GM18502 (cell line): ENCODE measurements around the gene PTAFR.

Experiments
- ATAC-seq: cut with Tn5 transposase; IDR thresholded peaks from one replicate; pipeline ENCODE4 v1.9.1; 2021; ENCODE audit warnings: mild to moderate bottlenecking; ENCODE audit not compliant: unreplicated experiment, poor library complexity

The PTAFR gene

DNA sequence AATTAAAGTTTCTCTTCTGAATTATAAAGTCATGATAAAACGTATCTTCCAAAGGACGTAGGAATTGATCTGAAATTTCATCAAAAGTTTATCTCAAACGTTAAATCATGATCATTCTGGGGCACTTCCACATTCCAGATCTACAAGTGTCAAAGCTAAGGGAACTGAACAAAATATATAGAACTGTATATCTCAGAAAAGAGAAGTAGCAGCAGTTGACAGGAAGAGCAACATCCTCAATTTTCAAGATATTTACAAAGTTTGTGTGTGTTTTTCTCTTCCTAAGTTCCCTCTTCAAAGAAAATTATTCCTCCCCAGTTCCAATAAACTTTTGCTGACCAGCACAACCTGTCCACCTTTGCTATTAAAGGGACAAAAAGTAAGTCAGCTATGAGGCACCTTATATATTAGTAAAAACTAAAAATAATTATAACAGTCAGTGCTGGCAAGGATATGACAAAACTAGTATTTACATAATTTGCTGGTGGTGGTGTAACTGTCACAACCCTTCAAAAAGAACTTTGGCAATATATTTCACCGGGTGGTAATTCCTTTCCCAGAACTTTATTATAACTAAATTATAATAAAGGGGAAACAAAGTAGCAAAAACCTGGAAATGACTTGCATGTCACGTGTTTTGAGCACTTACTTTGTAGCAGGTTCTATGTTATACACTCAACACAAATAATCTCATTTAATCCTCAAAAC lies 49.6 kb downstream of the PTAFR start:
- no peak for ATAC-seq

DNA sequence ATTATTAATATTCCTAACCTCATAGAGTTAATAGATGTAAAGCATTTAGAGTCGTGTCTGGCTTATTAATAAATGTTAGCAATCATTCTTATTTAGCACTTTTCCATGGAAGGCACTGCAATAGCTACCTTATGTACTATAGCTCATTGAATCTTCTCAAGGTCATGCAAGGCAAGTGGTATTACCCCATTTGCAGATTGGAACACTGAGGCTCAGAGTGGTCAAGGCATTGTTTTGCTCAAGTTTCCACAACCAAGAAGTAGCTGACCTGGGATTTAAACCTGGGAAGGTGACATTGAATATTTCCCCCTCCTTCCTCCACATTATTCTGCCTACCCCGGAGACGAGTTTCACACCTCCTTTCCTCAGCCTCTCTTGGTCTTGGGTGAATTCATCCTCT lies 50.3 kb downstream of the PTAFR start:
- ATAC-seq: no peak

DNA sequence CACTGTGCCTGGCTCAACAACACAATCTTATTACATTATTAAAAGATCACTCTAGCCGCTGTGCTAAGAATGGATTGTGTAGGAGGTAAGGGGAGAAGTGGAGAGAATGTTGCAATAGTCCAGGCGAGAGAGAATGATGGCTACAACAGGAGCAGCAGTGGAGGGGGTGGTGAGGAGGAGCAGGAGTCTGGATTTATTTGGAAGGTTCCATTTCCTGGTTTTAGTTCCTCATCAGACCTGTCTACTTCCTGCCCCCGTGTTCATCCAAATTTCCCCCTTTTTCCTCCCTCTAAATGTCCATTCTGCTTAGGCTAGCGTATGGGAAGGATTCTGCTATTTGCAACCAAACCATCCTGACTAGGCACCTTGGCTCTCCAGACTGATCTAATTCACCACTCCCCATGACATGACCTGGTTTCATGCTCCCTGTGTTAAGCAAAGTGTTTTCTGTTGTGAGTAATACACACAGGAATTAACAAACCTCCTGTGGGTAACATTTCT lies 53.0 kb downstream of the PTAFR start:
- ATAC-seq: no peak

DNA sequence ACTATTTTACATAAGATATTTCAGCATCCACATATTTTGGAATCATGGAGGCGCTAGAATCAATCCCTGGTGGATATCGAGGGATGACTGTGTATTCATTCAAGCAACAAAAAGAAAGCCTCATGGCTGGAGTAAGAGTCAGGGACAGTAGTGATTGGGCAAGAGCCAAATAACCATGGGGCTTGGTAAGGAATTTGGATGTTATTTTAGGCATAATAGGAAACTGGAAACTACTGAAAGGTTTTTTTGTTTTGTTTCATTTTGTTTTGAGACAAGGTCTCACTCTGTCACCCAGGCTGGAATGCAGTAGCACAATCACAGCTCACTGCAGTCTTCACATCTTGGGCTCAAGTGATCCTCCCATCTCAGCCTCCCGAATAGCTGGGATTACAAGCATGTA lies 54.3 kb downstream of the PTAFR start:
- ATAC-seq: no peak

DNA sequence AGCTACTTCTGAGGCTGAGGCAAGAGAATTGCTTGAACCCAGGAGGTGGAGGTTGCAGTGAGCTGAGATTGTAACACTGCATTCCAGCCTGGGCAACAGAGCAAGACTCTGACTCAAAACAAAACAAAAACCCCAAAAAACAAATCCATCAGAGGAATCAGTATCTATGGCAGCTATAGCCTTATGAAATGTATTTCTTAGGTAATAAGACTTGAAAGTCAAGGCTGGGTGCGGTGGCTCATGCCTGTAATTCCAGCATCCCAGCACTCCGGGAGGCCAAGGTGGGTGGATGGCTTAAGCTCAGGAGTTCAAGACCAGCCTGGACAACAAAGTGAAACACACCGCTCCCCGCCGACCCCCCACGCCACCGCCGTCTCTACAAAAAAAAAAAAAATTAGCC lies 56.9 kb downstream of the PTAFR start:
- ATAC-seq: no peak

DNA sequence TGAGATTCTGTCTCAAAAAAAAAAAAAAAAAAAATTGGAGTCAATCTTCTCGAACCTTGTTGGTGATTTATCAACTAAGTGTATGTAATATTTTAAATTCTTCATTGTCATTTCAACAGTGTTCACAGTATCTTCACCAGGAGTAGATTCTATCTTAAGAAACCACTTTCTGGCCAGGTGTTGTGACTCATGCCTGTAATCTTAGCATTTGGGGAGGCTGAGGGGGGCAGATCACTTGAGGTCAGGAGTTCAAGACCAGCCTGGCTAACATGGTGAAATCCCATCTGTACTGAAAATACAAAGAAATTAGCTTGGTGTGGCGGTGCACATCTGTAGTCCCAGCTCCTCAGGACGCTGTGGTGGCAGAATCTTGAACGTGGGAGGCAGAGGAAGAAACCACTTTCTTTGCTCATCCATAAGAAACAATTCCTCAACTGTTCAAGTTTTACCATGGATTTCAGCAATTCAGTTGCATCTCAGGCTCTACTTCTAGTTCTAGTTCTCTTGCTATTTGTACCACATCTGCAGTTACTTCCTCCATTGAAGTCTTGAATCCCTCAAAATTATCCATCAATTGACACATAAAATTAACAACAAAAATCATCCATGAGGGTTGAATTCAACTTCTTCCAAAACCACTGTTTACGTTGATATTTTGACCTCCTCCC lies 57.7 kb downstream of the PTAFR start:
- no peak for ATAC-seq

DNA sequence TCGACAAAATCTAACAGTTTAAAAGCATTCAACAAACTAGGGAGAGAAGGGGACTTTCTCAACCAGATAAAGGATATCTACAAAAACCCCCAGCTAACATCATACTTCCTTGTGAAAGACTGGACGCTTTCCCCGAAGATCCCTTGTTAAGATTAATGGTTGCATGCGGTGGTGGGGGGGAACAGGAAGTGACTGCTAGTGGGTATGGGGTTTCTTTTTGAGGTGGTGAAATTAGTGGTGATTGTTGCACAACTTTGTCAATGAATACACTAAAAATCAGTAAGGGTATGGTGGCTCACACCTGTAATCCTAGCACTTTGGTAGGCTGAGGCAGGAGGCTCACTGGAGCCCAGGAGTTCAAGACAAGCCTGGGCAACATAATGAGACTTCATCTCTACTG lies 61.2 kb downstream of the PTAFR start:
- ATAC-seq: no peak

DNA sequence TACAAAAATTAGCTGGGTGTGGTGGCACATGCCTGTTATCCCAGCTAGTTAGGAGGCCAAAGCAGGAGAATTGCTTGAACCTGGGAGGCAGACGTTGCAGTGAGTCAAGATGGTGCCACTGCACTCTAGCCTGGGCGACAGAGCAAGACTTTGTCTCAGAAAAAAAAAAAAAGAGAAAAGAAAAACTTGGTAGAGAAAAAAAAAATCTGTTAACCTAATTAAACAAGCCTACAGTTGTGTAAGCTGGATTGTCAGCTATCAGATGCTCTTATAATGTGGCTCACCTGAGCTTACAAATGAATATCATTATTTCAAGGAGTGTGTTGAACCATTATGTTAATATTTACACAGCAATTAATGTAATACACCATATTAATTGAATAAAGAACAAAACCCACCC lies 61.6 kb downstream of the PTAFR start:
- ATAC-seq: no peak

DNA sequence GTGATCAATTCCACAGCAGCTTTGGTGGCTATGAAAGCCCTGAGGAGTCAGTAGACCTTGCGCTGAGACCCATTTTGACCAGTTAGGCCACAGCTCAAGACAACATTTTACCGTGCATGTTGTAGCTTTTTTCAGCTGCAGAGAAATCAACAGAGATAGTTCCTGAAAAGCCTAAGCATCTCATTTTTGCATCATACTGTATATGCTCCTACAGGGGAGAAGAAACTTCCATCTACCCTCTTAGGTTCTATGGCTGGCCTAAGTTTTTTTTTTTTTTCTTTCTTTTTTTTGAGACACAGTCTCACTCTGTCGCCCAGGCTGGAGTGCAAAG lies 63.3 kb downstream of the PTAFR start:
- no peak for ATAC-seq

DNA sequence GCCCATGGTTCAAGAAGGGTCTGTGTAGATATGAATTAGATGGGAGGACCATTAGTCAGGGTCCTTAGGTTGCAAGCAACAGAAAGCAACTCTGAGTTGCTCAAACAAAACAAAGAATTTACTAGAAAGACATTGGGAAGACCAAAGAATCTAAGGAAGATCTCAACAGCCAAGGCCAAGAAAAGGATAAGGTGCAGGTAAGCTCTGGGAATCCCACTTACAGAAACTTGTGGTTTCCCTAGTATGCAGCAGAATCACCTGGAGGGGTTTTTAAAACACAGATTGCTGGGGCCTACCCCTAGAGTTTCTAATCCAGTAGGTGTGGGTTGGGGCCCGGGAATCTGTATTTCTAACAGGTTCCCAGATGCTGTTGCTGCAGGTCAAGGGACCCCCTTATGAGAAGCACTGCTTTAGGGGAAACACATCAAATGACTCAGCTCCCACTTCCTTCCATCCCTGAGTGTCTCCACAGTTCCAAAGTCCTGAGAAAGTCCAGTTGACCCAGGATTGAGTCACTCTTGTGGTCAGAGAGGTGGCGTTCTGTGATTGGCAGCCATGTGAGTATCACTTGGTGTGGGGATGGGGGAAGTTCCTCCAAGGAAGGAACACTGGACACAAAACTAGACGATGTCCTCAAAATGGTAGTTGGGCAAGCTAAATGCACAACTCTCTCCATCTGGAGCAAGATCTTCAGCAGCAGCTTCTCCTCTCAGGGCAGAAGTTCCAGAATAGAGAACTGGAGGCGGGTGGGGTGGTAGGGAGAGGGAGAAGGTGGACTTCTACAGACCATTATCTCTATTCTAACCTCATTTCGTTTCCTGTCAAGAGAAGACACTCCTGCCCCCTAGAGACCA lies 63.9 kb downstream of the PTAFR start:
- no peak for ATAC-seq

DNA sequence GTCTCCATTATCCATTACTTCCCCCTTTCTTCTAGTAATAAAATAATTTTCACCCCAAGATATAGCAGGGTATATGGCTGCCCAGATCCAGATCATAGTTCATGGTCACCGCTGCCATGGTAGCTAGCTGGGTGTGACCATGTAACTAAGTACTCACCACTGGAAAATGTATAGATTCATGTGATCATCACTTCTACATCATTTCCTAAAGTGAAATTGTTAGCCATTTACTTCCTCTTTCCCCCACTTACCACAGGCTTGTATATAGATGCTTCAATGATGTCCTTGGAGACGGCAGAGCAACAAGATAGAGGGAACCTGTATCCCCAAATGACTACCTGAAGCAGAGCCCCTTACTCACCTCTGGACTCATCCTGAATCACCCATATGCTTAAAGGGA lies 65.3 kb downstream of the PTAFR start:
- ATAC-seq: no peak

DNA sequence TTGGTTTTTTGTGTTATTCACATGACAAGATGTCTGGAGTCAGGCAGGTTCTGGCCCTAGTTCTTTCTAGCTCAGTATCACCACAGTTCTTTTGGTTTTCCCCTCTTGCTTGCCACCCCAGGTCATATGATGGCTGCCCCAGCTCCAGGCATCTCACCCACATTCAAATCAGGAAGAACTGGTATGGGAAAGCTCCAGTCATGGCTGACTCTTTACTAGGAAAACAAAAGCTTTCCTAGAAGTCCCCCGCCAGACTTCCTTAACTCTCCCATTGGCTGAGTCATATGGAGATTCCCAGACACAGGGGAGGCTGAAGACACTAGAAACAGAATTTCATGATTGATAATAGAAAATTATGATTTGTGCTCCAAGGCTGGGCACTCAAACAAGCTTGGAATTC lies 65.9 kb downstream of the PTAFR start:
- no peak for ATAC-seq

DNA sequence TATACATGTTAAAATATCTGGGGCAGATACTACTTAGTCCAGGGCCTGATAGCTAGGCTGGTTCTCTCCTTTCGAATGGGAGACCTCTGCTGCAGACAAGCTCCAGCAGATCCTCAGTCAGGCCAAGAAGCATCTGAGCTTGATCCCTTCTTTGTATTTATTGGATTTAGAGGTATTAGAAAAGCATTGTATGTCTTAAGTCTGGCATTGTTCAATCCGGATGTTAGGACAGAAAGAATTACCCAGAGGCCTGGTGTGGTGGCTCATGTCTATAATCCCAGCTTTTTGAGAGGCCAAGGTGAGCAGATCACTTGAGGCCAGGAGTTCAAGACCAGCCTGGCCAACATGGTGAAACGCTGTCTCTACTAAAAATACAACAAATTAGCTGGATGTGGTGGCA lies 66.9 kb downstream of the PTAFR start:
- no peak for ATAC-seq

DNA sequence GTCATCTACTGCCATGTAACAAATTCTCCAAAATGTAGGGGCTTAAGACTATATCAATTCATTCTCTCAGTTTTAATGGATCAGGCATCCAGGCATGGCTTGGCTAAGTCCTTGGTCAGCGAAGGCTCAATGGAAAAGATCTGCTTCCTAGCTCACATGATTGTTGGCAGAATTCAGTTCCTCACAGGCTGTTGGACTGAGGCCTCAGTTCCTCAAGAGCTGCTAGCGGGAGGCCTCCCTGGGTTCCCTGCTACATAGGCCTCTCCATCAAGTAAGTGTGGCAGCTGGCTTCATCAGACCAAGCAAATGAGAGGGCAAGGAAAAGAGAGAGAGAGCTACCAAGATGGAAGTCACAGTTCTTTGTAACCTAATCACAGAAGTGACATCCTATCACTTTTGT lies 68.5 kb downstream of the PTAFR start:
- ATAC-seq: no peak

DNA sequence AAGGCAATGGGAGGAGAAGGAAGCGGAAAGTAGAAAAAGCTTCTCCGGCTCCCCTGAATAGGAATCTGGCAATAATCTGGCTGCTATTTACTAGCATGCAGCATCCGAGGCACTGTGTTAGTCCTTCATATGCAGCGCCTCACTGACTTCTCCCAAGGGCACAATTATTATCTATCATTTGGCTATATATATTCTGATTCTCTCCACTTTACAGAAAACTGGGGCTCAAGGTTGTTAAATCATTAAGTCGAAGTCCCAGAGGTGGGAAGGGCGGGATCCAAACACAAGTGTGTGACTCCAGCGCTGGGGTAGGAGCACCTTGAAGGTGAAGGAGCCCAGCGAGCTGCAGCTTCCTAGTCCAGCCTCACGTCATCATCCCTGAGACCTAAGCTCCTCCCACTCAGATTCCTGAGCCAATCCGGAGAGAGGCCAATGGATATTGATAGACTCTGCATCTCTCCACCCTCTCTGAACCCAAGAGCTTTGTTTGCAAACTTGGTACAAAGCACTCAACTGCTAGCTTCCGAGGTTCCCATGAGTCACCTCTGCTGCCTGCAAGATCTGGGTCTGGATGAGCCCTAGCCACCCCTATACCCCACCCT lies 71.5 kb downstream of the PTAFR start:
- ATAC-seq: no peak

DNA sequence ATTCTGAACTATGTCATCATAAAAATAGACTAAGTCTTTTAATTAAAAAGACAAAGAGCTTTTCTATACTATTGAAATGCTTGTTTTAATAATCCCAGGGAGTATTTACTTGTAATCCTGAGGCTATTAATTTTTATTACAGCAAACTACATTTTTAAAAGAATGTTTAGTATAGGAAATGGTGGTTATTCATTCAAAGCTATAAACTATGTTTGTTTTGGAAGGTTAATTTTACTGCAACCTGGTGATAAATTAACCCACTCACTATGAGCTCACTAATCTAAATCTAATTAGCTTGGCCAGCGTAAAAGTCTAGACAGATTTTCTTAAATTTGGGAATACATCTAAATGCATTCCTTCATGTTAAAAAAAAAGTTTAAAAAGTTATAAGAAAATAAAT lies 74.3 kb downstream of the PTAFR start:
- no peak for ATAC-seq

DNA sequence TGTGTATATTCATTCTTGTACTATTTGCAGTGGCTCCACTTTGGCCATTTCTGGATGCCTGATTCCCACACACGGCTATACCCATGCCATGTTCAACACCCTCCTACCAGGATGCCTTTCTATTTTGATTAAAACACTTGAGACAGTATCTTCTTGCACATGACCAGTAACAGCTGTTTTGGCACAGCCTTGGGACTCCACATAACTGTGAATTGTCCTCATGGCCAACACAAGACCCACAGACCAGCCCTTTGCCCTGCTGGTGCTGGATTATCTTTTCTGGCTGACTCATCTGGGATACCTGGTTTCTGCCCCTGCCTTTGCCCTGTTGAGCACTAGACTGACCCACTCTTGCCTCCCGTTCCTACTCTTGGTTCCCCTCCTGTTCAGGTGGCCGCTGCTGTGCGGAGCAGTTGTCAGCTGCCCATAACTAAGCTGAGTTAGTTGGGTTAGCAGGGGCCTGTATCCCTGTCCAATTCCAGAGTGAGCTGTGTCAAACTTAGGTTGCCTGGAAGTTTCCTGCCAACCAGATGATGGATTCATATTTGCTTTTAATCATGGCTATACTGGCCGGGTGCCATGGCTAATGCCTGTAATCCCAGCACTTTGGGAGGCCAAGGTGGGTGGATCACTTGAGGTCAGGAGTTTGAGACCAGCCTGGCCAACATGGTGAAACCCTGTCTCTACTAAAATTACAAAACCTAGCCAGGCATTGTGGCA lies 77.3 kb downstream of the PTAFR start:
- no peak for ATAC-seq
